ENCODE results near the gene CCSER1. TPM values are rescaled to one million over a fixed set of nuclear protein-coding genes. Genes with fewer than 3 reads are reported as not detected.

Gene CCSER1
- total RNA-seq, 2 donors from 2014 or later, result 1.5 to 2.7 TPM

DNA sequence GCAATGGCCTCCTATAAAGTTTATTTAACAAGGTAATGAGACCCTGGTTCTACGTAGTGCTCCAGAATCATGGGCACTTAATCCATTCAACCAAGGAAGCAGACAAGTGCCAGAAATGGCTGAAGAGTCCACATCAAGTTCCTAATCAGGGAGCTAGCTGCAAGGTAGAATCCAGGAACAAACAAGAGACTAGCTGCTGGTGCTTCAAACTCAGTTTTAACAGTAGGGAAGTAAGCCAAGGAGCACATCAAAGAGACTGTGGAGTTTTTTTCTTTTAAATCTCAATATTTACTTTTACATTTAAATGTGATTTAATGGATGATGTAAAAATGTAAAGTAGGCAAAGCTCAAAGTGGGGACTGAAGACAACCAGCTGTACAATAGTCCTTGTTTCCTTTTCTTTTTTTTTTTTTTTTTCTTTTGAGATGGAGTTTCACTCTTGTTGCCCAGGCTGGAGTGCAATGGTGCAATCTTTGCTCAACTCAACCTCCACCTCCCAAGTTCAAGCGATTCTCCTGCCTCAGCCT lies 630.4 kb downstream of the CCSER1 start:
- H3K27ac ChIP-seq, result no peak overlapping the region
- H3K27me3 ChIP-seq (replicated peaks; ENCODE audit: insufficient read depth), result no peaks in the 10 kb centered on the region
- H3K4me3 ChIP-seq, result no peak overlapping the region
- H3K9me3 ChIP-seq, result no peaks in the 10 kb centered on the region
- DNase-seq (ENCODE audit: low spot score) (no peak), ATAC-seq (ENCODE audit: insufficient number of reproducible peaks, low FRiP score, low read depth) (no peak)
- no peaks in the 10 kb centered on the region for H3K4me1 ChIP-seq (ENCODE audit: control insufficient read depth in 1 of 2, low read depth in 2 of 2)
- H3K36me3 ChIP-seq, result no peaks in the 10 kb centered on the region
- TF ChIP-seq, protein P1, sequence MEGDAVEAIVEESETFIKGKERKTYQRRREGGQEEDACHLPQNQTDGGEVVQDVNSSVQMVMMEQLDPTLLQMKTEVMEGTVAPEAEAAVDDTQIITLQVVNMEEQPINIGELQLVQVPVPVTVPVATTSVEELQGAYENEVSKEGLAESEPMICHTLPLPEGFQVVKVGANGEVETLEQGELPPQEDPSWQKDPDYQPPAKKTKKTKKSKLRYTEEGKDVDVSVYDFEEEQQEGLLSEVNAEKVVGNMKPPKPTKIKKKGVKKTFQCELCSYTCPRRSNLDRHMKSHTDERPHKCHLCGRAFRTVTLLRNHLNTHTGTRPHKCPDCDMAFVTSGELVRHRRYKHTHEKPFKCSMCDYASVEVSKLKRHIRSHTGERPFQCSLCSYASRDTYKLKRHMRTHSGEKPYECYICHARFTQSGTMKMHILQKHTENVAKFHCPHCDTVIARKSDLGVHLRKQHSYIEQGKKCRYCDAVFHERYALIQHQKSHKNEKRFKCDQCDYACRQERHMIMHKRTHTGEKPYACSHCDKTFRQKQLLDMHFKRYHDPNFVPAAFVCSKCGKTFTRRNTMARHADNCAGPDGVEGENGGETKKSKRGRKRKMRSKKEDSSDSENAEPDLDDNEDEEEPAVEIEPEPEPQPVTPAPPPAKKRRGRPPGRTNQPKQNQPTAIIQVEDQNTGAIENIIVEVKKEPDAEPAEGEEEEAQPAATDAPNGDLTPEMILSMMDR (IDR thresholded peaks at IDR 0.05), result no peak

DNA sequence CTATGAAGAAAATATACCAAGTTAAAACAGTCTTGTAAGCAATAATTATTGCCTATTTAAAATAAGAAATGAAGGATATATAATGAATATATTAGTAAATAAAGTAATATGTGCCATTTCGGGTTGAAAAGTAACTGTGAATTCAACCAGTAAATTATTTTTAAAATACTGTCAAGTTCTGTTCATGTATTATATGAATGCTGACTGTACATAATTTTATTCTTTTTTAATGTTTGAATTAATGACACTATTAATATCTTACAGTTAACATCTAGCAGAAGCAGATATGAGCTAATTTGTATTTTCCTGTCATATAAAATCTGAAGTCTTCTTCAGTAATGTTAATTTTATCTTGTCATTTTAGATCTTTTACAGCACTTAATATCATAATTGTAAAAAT lies 632.9 kb downstream of the CCSER1 start:
- Histone ChIP-seq H3K9me3 (no peaks in the 10 kb centered on the region), H3K4me3 (no peak overlapping the region), H3K27me3 (replicated peaks; ENCODE audit: insufficient read depth) (no peaks in the 10 kb centered on the region), H3K4me1 (ENCODE audit: control insufficient read depth in 1 of 2, low read depth in 2 of 2) (no peaks in the 10 kb centered on the region), H3K36me3 (no peaks in the 10 kb centered on the region), H3K27ac (no peak overlapping the region)
- DNase-seq (ENCODE audit: low spot score), result no peak
- TF ChIP-seq, protein P1 (IDR thresholded peaks at IDR 0.05), result no peak
- no peak for ATAC-seq (ENCODE audit: insufficient number of reproducible peaks, low FRiP score, low read depth)

DNA sequence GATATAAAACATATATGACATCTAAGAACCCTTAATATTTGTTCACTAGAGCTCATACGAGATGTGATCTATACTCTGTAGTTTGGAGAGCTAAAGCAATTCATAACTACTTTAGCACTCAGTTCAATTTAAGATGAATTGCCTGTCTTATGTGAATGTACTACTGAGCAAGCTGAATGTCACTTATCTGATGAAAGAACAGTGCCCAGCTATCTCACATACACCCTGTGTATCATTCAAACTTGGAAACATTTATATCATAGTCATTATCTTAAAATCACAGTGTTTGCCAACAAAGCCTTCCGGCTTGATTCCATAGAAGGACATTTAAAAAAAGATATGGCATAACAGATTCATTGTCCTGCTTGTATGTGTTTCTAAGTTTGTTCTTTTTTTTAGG lies 639.6 kb downstream of the CCSER1 start:
- DNase-seq (ENCODE audit: low spot score), result no peak

DNA sequence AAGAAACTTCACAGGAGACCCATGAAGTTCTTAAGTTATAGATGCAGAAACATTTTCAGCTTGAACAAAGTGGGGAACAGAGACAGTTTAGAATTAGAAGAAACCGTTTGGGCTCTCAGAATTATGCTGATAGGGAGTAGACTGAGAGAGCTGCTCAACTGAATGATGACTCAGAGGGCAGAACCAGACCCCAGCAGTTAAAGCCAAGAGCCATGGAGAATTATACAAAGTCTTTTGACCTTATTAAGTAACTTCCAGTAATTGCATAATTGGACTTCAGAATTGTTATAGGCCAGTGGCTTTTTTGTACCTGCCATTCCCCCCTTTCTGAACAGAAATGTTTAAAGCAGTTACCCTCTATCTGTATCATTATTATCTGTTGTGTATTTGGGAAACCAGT lies 642.1 kb downstream of the CCSER1 start:
- Histone ChIP-seq H3K9me3 (no peaks in the 10 kb centered on the region), H3K27ac (no peak overlapping the region), H3K4me1 (ENCODE audit: control insufficient read depth in 1 of 2, low read depth in 2 of 2) (no peaks in the 10 kb centered on the region), H3K36me3 (no peaks in the 10 kb centered on the region), H3K4me3 (no peak overlapping the region), H3K27me3 (replicated peaks; ENCODE audit: insufficient read depth) (no peaks in the 10 kb centered on the region)
- DNase-seq (ENCODE audit: low spot score) (no peak), ATAC-seq (ENCODE audit: insufficient number of reproducible peaks, low FRiP score, low read depth) (no peak)
- TF ChIP-seq, protein P1 (IDR thresholded peaks at IDR 0.05), result no peak

More for the DNA sequence above, 639.6 kb downstream of the CCSER1 start:
- Histone ChIP-seq H3K27ac (no peak overlapping the region), H3K9me3 (no peaks in the 10 kb centered on the region), H3K27me3 (replicated peaks; ENCODE audit: insufficient read depth) (no peaks in the 10 kb centered on the region), H3K4me3 (no peak overlapping the region), H3K36me3 (no peaks in the 10 kb centered on the region), H3K4me1 (ENCODE audit: control insufficient read depth in 1 of 2, low read depth in 2 of 2) (no peaks in the 10 kb centered on the region)
- TF ChIP-seq, protein P1 (IDR thresholded peaks at IDR 0.05), result no peak
- no peak for ATAC-seq (ENCODE audit: insufficient number of reproducible peaks, low FRiP score, low read depth)

DNA sequence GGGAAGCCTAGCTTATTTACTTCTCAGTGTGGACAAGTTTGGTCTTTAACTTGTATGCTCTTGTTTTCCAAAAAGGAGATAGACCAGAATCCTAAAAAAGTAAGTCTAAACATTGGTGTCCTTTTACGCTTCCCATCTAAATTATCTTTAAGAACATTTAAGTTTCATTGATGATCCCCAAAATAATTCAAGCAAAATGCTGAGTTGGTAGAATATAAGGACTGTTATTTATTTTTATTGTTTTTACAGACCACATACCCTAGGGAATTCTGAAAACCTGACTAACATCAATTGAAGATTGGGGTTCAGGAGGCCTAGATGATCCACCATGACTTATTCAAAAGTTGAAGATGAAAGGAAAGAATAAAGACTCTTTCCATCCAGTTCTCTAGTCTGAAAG lies 653.0 kb downstream of the CCSER1 start:
- Histone ChIP-seq H3K36me3 (no peaks in the 10 kb centered on the region), H3K4me3 (no peak overlapping the region), H3K4me1 (ENCODE audit: control insufficient read depth in 1 of 2, low read depth in 2 of 2) (no peaks in the 10 kb centered on the region), H3K27me3 (replicated peaks; ENCODE audit: insufficient read depth) (no peaks in the 10 kb centered on the region), H3K9me3 (no peaks in the 10 kb centered on the region), H3K27ac (no peak overlapping the region)
- no peak for ATAC-seq (ENCODE audit: insufficient number of reproducible peaks, low FRiP score, low read depth)
- TF ChIP-seq, protein P1 (IDR thresholded peaks at IDR 0.05), result no peak
- no peak for DNase-seq (ENCODE audit: low spot score)

Data from thoracic aorta (tissue), 2 donors.